ENCODE measurements around the gene TICAM2. TPM values are rescaled to one million over a fixed set of nuclear protein-coding genes. Genes with fewer than 3 reads are reported as not detected.

The TICAM2 gene
- total RNA-seq, 1 donor from 2014 or later, result 1.9 TPM

DNA sequence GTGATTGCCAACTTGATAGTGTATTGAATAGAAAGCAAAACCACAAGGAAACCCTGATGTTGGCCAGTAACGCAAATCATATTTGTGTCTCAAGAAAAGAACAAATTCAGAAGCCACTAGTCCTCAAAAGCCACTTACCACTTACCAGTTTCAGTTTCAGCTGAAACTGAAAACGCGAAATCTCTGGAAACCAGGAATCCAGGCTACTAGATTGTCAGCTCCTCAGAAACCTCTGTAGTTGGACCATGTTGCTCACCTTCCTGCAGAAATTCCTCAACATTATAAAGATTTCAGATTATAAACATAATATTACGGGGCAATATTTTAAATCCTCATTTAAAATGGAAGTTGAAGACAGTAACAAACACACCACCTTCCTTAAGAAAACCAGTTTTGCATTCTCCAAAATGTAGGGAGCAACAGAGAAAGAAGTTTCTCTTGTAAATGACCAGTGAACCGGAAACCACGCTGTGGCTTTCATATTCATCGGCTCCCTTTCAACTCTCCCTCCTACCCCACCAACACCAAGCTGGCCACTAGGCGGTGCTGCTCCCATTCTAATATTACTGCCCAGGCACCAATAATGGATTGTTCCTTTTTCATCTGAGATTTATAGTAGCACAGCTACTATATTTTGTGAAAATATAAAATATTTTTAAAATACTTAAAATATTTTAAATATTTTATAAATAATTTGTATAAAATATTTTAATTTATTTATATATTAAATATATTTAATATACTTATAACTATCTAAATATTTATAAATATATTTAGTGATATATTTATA lies 32.3 kb upstream of the TICAM2 start:
- Mint-ChIP-seq H3K4me1 (ENCODE audit: unreplicated experiment) (peaks cover 4% of the 10 kb centered on the region), H3K4me3 (ENCODE audit: unreplicated experiment) (no peak overlapping the region), H3K27me3 (ENCODE audit: unreplicated experiment) (no peaks in the 10 kb centered on the region), H3K9me3 (ENCODE audit: unreplicated experiment) (no peaks in the 10 kb centered on the region), H3K27ac (ENCODE audit: unreplicated experiment) (no peak overlapping the region), H3K36me3 (ENCODE audit: low read depth, unreplicated experiment) (no peaks in the 10 kb centered on the region)
- DNase-seq (ENCODE audit: low spot score), result peak; percentile 86
- TF ChIP-seq, protein P1, sequence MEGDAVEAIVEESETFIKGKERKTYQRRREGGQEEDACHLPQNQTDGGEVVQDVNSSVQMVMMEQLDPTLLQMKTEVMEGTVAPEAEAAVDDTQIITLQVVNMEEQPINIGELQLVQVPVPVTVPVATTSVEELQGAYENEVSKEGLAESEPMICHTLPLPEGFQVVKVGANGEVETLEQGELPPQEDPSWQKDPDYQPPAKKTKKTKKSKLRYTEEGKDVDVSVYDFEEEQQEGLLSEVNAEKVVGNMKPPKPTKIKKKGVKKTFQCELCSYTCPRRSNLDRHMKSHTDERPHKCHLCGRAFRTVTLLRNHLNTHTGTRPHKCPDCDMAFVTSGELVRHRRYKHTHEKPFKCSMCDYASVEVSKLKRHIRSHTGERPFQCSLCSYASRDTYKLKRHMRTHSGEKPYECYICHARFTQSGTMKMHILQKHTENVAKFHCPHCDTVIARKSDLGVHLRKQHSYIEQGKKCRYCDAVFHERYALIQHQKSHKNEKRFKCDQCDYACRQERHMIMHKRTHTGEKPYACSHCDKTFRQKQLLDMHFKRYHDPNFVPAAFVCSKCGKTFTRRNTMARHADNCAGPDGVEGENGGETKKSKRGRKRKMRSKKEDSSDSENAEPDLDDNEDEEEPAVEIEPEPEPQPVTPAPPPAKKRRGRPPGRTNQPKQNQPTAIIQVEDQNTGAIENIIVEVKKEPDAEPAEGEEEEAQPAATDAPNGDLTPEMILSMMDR (IDR thresholded peaks at IDR 0.05; ENCODE audit: unreplicated experiment), result peak; percentile 86

DNA sequence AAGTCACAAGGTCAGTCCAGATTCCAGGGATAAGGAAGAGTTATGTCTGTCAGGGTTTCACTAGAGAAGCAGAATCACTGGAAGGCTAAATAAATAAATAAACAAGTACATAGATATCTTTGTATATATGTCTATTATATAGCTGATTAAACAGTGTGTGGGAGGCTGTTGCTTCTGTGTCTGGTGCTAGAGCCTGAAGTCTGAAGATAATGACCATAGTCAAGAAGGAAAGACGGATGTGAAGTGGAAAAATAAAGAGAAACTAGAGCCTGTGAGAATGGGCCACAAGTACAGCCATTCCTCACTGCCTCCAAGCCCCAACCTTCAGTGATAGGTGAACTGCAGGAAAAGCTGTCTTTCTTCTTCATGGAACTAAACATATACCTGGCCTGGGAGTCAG lies 27.6 kb upstream of the TICAM2 start:
- Mint-ChIP-seq H3K36me3 (ENCODE audit: low read depth, unreplicated experiment) (no peaks in the 10 kb centered on the region), H3K4me3 (ENCODE audit: unreplicated experiment) (no peak overlapping the region), H3K27ac (ENCODE audit: unreplicated experiment) (no peak overlapping the region), H3K9me3 (ENCODE audit: unreplicated experiment) (no peaks in the 10 kb centered on the region), H3K4me1 (ENCODE audit: unreplicated experiment) (no peaks in the 10 kb centered on the region), H3K27me3 (ENCODE audit: unreplicated experiment) (no peaks in the 10 kb centered on the region)
- no peak for DNase-seq (ENCODE audit: low spot score)
- TF ChIP-seq, protein P1 (IDR thresholded peaks at IDR 0.05; ENCODE audit: unreplicated experiment), result no peak

DNA sequence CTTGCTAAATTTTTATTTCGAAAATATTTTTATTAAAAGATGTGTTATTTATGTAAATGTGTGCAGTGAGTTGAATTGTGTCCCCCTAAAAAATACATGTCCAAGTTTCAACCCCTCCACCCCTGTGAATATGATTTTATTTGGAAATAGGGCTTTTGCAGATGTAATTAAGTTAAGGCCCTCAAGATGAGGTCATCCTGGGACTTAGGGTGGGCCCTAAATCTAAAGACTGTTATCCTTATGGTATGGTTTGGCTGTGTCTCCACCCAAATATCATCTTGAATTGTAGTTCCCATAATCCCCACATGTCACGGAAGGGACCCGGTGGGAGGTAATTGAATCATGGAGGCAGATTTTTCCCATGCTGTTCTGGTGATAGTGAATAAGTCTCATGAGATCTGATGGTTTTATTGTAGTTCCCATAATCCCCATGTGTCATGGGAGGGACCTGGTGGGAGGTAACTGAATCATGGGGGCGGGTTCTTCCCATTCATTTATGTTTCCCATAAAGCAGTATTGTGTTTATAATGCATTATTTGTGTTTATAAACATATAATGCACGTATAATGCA lies 25.1 kb upstream of the TICAM2 start:
- Mint-ChIP-seq H3K27me3 (ENCODE audit: unreplicated experiment) (no peaks in the 10 kb centered on the region), H3K36me3 (ENCODE audit: low read depth, unreplicated experiment) (no peaks in the 10 kb centered on the region), H3K9me3 (ENCODE audit: unreplicated experiment) (no peaks in the 10 kb centered on the region), H3K4me3 (ENCODE audit: unreplicated experiment) (no peak overlapping the region), H3K4me1 (ENCODE audit: unreplicated experiment) (peaks cover 8% of the 10 kb centered on the region), H3K27ac (ENCODE audit: unreplicated experiment) (no peak overlapping the region)
- TF ChIP-seq, protein P1 (IDR thresholded peaks at IDR 0.05; ENCODE audit: unreplicated experiment), result no peak
- DNase-seq (ENCODE audit: low spot score), result no peak

DNA sequence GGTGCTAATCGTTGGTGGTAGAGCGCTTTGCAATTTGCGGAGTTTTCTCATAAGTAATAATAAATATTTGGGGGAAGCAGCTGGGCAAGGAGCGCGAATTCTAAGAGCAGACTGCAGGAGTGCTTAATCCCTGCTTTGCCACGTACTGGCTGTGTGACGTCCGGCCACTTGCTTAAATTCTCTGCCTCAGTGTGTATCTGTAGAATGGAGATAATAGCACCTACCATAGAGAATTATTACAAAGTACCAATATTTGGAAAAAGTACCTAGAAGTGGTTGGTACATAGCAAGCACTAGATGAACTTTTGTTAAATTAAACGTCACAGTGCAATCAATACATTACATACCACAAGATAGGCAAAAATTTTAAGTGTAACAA lies 24.2 kb upstream of the TICAM2 start:
- H3K9me3 Mint-ChIP-seq (ENCODE audit: unreplicated experiment), result no peaks in the 10 kb centered on the region
- no peaks in the 10 kb centered on the region for H3K36me3 Mint-ChIP-seq (ENCODE audit: low read depth, unreplicated experiment)
- H3K4me3 Mint-ChIP-seq (ENCODE audit: unreplicated experiment), result peak overlapping the region; percentile 95
- H3K27ac Mint-ChIP-seq (ENCODE audit: unreplicated experiment), result peak overlapping the region; percentile 94
- peaks cover 14% of the 10 kb centered on the region for H3K4me1 Mint-ChIP-seq (ENCODE audit: unreplicated experiment)
- no peak for DNase-seq (ENCODE audit: low spot score)
- TF ChIP-seq, protein P1 (IDR thresholded peaks at IDR 0.05; ENCODE audit: unreplicated experiment), result no peak
- no peaks in the 10 kb centered on the region for H3K27me3 Mint-ChIP-seq (ENCODE audit: unreplicated experiment)

Data from endothelial cell (in vitro differentiated cells).